ENCODE results near the gene CLEC17A. TPM values are rescaled to one million over a fixed set of nuclear protein-coding genes. Genes with fewer than 3 reads are reported as not detected.

Gene CLEC17A
- total RNA-seq, 1 donor from 2014 or later: 0.09 TPM

GRCh38 chr19:14650161-14650560, 67.3 kb downstream of the CLEC17A start:
- DNase-seq (ENCODE audit: low spot score): no peak

- no peak for DNase-seq (ENCODE audit: low spot score)
Measured at GRCh38 chr19:14654786-14655560, 72.1 kb downstream of the CLEC17A start.

GRCh38 chr19:14655726-14656125, 72.8 kb downstream of the CLEC17A start:
- DNase-seq (ENCODE audit: low spot score): no peak

GRCh38 chr19:14659874-14660489, 77.1 kb downstream of the CLEC17A start:
- no peak for DNase-seq (ENCODE audit: low spot score)

GRCh38 chr19:14661372-14661924, 78.6 kb downstream of the CLEC17A start:
- DNase-seq (ENCODE audit: low spot score): no peak

Other genes starting within 250 kb of the CLEC17A start
- 48.2 TPM for gene ADGRE5, start 201.6 kb upstream of the CLEC17A start, total RNA-seq
- gene DDX39A, start 163.7 kb upstream of the CLEC17A start, total RNA-seq: 46.4 TPM
- 136 TPM for gene PKN1, start 149.8 kb upstream of the CLEC17A start, total RNA-seq
- gene PTGER1, start 107.7 kb upstream of the CLEC17A start, total RNA-seq: 1.9 TPM
- gene GIPC1, start 87.0 kb upstream of the CLEC17A start, total RNA-seq: 127 TPM
- 142 TPM for gene DNAJB1, start 64.7 kb upstream of the CLEC17A start, total RNA-seq
- 149 TPM for gene TECR, start 53.5 kb upstream of the CLEC17A start, total RNA-seq
- 184 TPM for gene NDUFB7, start 11.0 kb upstream of the CLEC17A start, total RNA-seq
- gene ADGRE3, start 91.8 kb downstream of the CLEC17A start, total RNA-seq: not detected
- 16.5 TPM for gene ZNF333, start 107.0 kb downstream of the CLEC17A start, total RNA-seq
- gene ADGRE2, start 195.5 kb downstream of the CLEC17A start, total RNA-seq: 5.1 TPM

All from mucosa of gallbladder (tissue), 1 donor.